GM18951 (cell line): ENCODE results near the gene EPHB3.

Experiments used
- POLR2A ChIP-seq: IDR thresholded peaks from 4 replicates; pipeline ENCODE4 v1.6.1; 2011; ENCODE audit warnings: mild to moderate bottlenecking; ENCODE audit not compliant: insufficient read length, insufficient read depth; ENCODE audit errors: extremely low read depth
- in situ Hi-C: fragments of 300-500 bp; cut with MboI; formaldehyde crosslinking; loops from one replicate; pipeline ENCODE4 v1.12.0; 2022; ENCODE audit warnings: low sequenced_read_pairs, mixed read lengths, inconsistent platforms; ENCODE audit not compliant: unreplicated experiment

EPHB3 gene

GRCh38 chr3:184561061-184561912 is at the start of gene EPHB3:
EPHB3 (plus strand) TSS chr3:184561785; CDS start chr3:184562236, 451 bp downstream.
- no peak for TF ChIP-seq POLR2A
- in situ Hi-C loops, result no loop called here

DNA sequence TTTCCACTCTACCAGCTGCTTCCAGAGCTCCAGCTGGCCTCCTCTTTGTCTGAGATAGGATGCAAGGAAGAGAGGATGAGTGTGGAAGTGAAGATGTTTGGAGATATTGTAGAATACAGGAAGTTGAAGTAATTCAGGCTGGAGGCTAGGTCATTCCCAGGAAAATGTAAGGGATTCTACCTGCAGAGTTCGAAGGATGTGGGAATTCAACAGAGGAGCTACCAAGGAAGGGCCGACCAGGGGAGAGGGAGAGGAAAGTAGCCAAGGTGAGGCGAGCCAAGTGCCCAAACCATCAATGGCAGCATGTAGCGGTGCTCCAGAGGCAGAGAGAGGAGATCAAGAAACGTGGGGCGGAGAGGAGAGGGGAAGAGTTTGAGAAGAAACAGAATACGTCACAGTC is 49.0 kb upstream of the EPHB3 start:
- in situ Hi-C loops, result no loop called here
- TF ChIP-seq POLR2A, result no peak

DNA sequence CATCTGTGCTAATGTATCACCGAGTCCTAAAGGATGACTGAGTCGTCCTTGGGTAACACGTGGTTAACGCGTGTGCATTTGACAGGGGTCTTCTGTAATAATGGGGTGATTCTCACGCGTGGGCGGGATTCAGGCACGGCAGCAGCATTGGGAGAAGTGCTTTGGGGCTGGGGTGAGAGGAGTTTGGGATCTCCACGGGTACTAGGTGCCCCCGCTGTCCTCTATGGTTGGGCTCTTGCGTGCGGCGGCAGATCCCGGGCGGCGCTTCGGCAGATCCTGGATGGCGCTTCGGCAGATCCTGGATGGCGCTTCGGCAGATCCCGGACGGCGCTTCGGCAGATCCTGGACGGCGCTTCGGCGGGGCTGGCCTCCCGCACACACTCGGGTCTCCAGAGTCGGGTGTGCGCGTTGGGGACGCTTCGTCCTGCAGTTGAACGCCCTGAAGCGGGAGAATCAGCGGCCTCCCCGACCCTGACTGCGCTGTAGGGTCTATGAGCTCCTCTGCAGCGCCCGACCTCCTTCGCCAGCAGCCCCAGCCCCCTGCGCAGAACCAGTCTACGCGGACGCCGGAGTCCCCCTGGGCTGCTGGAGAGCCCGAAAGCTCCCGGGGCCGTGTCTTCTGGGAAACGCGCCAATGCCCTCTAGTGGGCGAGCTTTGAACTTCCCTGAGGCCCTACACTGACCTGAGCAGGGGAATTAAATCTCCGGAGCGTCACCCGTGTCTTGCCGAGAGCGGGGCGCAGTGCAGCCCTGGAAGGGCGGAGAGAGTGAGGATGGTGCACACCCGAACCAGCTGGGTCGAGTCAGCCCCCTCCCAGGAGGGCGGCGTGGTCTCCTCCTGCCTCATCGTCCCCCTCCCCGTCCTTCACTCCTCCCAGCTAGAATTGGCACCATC is 48.1 kb upstream of the EPHB3 start:
- no peak for TF ChIP-seq POLR2A
- in situ Hi-C loops, result no loop called here

GRCh38 chr3:184514171-184514490 is 47.5 kb upstream of the EPHB3 start:
- in situ Hi-C loops, result no loop called here
- TF ChIP-seq POLR2A, result no peak

DNA sequence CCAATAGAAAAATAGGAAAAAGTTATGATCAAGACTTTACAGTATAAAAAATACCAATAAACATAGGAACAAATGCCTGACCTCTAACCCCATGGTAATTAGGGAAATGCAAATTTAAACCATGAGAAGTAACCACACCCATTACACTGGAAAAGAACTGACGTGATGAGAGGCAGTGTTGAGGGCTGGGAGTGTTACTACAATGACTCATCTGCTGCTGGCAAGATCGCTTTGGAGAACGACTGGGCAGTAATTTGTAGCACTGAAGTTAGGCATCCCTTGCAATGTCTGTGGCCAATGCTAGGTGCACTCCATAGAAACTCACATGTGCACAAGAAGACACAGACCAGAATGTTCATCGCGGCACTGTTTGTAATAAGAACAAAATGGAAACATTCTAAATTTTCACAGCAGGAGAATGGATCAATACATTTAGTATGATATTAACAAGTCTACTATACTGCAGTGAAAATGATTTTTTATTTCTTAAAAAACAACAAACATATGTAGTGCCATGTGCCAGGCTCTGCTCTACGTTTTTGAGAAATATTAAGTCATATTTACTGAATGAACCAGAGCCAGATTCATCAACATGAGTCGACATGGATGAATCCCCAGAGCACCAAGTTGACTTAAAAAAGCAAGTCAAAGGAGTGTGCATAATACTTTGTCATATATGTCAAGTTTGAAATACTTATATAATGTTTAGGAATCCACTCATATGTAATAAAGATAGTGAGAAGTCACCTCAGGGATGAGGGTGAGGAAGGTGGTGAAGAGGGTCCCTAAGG is 37.6 kb upstream of the EPHB3 start:
- in situ Hi-C loops, result no loop called here
- TF ChIP-seq POLR2A, result no peak

DNA sequence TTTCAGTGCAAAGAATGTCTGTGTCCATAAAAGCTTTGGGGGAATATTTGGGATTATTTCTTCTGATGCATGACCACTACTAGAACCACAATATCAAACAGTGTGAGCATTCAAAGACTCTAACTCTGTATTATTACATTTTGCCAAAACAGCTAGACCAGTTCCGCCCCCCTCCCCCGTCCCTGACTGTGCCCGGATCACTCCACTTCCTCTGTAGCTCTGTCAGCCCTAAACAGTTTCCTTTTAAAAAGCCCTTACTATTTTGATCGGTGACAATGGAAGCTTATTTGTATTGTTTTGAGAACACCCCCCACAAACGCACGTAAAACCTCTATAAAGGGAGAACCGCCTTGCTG is 36.6 kb upstream of the EPHB3 start:
- no peak for TF ChIP-seq POLR2A
- in situ Hi-C loops, result loop anchor here (25.0 kb wide), 2 partner anchors 163 to 613 kb away; partner anchors contain the start of genes CLCN2 and POLR2H

- in situ Hi-C loops, result loop anchor here (25.0 kb wide), 2 partner anchors 163 to 613 kb away; partner anchors contain the start of genes CLCN2 and POLR2H
- no peak for TF ChIP-seq POLR2A
Observed at GRCh38 chr3:184525337-184526087, 36.1 kb upstream of the EPHB3 start.

DNA sequence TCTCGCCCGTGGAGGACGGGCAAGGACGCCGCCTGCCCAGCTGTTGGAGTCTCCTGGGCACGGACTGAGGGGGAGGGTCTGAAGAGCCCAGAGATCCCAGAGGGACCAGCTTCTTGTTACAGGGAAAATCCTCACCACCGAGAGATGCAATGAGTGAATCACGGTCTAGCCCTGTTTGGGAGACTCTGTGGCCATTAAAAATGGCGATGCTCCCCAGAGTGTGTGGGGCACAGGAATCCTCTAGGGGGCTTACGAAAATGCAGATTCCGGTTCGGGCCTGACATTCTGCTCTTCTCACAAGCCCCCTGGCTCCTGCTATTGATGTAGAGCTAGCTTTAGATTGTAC is 35.5 kb upstream of the EPHB3 start:
- no peak for TF ChIP-seq POLR2A
- in situ Hi-C loops, result loop anchor here (25.0 kb wide), 2 partner anchors 164 to 614 kb away; partner anchors contain the start of genes CLCN2 and POLR2H

DNA sequence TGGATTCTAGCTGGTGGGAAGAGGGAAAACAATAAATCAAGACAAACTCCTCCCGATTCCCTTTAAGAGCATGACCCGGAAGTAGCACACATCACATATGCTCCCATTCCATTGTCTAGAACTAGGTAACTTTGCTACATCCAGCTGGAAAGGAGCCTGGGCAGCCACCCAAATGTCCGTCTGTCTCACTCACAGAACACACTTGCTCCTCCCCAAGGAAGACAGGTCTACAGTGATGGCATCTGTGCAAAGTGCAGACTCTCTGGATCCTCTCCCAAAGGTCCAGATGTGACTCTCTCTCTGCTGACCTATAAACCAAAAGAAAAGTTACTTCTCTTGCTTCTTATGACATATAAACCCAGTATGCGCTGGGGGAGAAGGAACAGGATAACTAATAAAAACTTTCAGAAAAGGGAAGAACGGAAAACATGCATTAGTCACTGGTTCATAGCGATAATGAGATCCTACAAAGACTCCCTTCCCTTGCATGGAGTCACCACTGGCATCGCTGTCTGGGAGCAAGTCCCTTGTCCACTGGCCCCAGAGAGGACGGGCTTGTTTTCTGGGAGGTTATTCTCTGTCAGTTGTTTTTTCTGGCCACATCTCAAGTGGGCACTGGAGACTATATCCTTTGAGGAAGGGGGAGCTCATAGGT is 29.8 kb upstream of the EPHB3 start:
- no peak for TF ChIP-seq POLR2A
- in situ Hi-C loops, result loop anchor here (25.0 kb wide), 2 partner anchors 169 to 619 kb away; partner anchors contain the start of genes CLCN2 and POLR2H

DNA sequence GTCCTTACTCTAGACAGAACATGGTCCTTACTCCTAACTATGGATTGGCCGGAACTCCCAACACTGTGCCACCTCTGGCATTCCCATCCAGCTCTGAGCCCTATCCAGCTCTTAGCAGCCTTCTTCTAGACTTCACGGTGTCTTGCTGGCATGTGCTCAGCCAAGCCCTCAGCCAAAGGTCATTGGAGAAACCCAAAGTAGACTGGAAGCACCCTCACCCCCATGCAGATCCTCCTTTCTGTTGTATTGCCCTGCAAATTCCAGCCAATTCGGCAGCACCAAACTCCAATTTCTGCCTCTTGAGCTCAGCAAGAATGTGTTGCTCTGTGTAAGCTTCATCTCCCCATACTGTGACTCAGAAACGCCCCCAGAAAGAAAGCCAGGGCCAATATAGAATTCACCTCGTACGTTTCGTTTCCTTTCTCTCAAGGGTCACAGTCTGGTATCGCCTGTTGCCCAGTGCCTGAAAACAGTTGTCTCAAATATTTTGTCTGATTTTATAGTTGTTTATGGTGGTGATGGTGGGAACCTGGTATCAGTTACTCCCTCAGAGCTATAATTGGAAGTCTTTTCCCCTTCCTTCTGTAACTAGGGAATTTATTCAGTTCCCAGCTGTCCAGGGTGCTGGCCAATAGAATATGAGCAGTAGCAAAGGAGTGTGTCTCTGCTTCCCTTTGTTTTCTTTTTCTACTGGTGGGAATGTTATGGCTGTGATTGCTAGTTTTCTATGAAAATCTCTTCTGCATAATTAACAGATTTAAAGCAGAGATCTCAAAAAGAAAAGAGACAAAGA is 28.4 kb upstream of the EPHB3 start:
- no peak for TF ChIP-seq POLR2A
- in situ Hi-C loops, result loop anchor here (25.0 kb wide), 2 partner anchors 171 to 621 kb away; partner anchors contain the start of genes CLCN2 and POLR2H

GRCh38 chr3:184537885-184538665 is 23.5 kb upstream of the EPHB3 start:
- in situ Hi-C loops, result loop anchor here (25.0 kb wide), 2 partner anchors 176 to 626 kb away; partner anchors contain the start of genes CLCN2 and POLR2H
- no peak for TF ChIP-seq POLR2A
